Jurkat, Clone E6-1 (cell line): ENCODE data around the gene RTRAF.

ENCODE experiments used
- DNase-seq: peaks from one replicate; pipeline ENCODE4 v3.0.0-alpha.2; 2011; ENCODE audit warnings: low read depth, low spot score
- H3K4me3 ChIP-seq: 2 replicates; pipeline ENCODE4 v1.5.1; 2011; ENCODE audit warnings: mild to moderate bottlenecking, low read length, control low read depth, moderate library complexity

RTRAF gene

DNA sequence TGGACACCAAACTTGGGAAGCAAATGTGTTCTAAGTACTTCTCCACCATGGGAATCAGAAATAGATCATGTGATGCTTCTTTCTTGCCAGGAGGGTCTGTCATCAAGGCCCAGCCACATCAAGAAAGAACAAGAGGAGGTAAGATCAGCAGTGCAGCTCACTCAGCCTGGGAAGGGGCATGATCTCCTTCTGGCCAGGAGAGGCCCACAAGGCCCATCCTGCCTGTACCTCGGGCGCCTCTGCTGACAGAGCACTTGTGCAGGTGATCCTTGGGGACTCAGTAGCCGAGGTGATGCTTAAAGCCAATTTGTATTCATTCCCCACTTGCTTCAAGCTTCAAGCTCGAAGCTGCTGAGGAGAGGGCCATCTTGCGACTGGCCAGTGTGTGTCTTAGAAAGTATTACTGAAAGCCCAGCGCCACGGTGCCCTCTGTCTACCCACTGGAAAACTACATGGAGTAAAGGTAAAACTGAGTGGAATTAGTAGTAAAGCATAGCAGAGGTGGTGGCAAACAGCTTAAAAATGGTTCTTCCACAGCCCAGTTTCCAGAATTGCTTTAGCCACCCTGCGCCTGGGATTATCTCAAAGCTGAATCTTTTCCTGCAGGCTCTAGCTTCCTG lies 26.2 kb downstream of the RTRAF start:
- no peak for DNase-seq

DNA sequence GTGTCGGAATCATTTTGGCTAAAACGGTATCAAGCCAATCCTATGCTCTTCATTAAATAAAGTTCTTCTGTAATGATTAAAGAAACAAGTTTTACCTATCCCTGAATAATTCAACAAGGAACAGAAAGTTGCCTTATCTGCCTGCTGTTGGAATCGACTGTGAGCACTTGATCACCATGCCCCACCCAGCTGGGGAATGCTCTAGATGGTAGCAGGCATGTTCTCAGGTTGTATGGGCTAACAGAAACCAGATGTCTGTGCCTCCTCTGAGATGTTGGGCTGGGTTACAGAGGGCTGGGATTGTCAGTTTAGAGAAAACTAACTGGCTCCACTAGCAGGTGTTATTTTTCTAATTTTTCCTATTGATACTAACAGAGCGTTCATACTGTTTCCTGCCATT lies 28.9 kb downstream of the RTRAF start:
- no peak for DNase-seq

More for the DNA sequence above, 26.2 kb downstream of the RTRAF start:
- no peak overlapping the region for H3K4me3 ChIP-seq

DNA sequence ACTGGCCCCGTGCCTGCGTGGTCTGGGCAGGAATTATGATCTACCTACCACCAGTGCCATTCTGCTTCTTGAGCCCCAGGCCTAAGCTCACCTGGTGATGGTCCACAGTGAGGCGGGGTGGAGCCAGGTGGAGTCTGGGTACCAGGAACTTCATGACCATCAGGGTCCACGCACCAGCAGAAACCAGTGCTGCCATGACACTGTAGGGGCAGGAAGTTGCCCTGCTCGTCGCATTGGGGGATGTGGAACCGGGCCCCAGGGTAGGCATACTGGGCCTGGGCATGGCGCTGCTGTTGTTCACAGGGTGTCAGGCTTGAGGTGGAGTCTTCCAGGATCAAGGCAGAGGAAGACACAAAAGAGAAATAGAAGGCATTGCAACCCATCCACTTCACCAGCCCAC lies 29.6 kb downstream of the RTRAF start:
- H3K4me3 ChIP-seq: no peak overlapping the region
- no peak for DNase-seq

More for the DNA sequence above, 28.9 kb downstream of the RTRAF start:
- no peak overlapping the region for H3K4me3 ChIP-seq

DNA sequence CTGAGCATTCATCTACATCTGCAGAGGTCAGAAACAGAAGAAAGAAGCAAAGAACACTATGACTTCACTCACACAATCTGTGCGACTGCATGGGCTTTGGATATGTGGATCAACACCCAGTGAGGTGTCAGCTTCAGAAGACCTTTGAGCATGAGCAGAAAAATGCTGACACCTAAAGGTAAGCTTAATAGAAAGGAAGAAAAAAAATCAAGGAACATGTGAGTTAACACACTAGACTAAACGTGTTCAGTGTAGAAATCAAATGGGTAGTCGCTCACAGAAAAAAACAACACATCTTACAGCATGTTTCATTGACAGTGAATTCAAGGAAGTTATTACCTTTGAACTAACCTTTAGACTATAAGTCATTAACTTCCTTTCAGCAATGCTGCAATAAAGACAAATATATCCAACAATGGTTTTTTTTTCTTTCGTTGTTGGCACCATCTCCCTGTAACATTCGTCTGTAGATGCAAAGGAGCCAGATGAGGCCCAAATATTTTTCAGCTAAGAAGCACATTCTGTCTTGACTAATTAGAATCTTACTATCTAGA lies 30.9 kb downstream of the RTRAF start:
- DNase-seq: no peak
- no peak overlapping the region for H3K4me3 ChIP-seq

DNA sequence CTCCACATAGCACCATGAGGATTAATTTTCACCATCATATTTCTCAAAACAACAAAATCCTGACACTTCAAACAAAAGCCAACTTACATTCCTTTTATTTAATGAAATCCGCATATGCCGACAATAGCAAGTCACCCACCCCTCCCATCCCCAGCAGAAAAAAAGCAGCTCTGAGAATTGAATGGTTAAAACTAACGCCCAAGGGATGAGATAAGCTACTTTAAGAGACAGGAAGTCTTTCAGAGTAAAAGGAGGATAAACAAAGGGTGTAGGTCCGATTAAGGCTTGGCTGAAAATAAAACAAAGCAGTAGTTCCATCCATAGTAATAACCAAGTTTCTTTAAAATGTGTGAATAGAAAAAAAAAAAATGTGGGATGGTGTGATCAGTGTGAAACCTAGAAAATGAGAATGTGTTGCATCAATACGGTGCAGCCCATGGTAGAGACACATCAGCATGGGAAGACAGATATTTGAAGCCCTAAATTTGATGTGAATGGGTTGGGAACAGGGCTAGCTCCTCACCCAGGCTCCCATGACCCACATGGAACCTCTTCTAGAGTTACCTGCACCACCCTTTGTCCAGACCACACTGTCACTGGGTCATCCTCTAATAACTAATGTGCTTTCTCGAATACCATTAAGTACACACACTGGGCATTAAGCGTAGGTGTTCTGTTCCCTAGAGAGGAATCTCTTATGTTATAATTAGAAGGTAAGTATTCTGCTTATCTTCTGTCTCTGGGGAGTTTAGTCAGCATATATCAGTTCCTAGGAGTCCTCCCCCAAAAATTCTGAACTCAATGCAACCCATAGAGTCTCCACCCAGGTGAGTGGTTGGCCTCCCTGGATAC lies 31.7 kb downstream of the RTRAF start:
- no peak overlapping the region for H3K4me3 ChIP-seq
- DNase-seq: peak; percentile 25

DNA sequence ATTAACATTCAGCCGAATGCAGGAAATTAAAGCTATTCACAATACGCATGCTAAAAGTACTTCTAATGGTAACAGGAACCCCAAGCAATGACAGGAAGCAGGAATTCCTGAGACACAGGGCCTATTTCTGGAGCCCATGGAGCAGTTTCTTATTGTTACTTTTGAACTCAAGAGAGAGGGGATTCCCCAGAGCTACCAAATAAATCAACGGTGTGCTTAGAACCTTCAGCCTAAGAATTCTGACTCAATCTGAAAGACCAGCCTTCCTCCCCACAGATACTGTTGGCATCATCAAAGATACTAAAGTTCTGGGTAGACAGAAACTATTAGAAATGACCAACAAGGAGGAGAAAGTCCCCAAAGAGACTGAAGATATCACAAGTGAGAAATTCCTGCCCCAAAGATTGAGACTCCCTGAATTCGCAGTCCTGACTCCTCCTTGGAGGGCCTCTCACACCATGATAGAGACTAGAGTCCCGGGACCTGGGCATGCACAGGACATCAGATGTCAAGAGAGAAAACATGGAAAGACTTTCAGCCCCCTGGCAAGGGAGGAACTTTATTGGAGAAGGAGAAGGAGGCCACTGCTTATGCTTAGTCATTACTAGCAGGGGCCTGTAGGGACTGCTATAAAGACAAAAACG lies 32.7 kb downstream of the RTRAF start:
- H3K4me3 ChIP-seq: no peak overlapping the region
- no peak for DNase-seq

DNA sequence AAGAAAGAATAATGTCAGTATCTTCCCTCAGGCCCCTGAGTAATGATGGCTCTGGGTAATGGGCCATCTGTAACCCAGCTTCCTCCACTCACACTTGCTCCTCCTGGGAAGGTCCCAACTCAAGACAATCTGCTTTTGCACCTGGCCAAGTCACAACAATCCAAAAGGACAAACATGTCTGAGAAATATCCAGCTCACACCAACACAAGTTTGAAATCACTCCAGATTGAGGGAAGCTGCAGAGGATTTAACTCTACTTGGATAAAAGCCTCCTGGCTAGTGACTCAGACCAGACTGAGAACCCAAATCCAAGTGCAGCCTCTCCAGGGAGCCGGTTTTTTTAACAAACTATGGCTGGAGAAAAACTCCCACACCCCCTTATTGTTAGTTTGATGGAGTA lies 34.2 kb downstream of the RTRAF start:
- DNase-seq: no peak
- H3K4me3 ChIP-seq: no peak overlapping the region

DNA sequence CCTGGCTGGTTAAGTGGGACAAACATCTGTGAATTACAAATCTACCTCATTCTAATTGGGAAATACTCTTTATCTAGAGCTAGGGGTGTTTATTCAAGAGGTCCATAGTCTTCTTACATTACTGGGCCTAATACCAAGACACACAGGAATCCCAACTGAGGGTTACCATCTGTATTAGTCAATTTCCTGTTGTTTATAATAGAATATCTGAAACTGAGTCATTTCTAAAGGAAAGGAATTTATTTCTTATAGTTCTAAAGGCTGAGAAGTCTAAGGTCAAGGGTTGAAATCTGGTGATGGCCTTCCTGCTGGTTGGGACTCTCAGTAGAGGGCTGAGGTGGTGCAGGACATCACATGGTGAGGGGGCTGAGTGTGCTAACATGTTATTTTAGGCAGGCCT lies 36.0 kb downstream of the RTRAF start:
- no peak overlapping the region for H3K4me3 ChIP-seq
- no peak for DNase-seq

DNA sequence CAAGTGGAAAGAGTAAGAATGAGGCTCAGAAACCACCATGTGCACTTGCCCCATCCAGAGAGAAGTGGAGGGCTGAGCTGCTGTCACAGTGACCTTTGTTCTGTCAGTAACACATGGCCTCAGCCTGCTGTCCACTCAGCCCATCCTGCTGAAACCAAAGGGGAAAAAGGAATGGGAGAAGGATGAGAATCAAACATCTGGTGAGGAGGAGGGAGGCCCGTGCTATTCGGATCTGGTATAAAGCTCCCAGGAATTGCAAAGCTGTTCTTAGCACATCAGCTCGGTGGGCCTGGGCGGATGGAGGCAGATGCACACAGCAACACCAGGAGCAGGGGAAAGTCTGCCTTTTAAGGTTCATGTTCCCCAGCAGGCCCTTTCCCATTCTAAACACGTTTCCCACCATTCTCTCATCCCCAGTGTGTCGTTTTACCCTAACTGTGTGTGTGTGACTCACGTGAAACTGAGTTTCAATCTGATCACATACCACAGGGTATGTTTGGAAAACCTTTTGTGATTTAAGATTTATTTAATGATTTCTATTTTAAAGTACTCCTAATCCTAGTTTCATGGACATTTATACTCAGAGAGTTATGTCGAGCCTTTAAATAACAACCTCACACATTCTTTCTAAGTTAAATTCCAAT lies 36.8 kb downstream of the RTRAF start:
- no peak overlapping the region for H3K4me3 ChIP-seq
- no peak for DNase-seq

DNA sequence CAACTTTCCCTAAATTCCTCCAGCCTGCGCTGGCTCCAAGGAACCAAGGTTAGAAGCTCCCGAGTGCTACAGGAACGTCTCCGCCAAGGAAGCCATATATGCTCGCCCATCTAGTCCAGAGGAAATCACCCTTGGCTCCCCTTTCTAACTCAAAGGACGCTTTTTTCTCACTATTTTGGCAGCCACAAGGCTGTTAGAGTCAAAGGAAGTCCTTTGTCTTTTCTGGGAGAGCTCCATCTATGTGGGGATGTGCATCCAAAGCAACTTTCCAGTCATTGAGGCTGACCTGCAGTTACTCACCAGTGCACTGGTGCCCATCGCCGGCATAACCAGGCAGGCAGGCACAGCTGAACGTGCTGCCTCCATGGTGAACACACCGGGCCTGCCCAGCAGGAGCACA lies 37.6 kb downstream of the RTRAF start:
- DNase-seq: no peak
- H3K4me3 ChIP-seq: no peak overlapping the region

DNA sequence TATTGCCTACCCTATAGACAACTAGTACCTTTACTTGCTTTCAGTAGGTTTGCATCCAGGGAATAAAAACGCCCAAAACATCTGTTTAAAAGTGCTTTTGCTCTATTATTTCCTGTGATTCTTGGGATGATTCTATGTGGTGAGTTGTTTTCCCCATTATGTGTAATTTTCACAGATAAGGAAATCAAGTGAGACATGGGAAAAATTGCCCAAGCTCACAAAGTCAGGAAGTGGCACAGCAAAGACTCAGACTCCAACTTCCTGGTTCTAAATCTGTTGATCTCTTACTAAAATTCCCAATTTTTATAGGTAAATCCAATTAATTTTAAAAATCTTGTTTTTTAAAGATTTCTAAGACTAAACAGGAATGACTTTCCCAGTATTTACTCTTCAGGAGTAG lies 40.5 kb downstream of the RTRAF start:
- no peak overlapping the region for H3K4me3 ChIP-seq
- DNase-seq: no peak

DNA sequence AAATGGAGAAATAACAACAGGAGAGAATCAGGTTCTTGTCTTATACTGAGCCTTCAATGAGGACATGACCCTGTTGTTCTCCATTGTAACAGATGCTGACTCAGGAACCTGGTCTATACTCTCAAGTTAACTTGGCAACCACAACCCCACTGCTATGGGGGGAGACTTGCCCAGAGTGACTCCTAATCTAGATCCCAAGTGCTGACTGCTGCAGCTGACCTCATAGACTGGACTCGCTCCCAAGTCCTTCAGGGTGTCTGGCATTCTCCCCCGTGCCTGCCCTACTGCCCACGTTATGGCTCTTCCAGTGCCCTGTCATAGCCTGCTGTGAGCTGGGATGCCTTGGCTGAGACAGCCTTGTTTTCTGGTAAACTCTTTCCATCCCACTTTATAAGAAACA lies 42.4 kb downstream of the RTRAF start:
- no peak overlapping the region for H3K4me3 ChIP-seq
- no peak for DNase-seq

DNA sequence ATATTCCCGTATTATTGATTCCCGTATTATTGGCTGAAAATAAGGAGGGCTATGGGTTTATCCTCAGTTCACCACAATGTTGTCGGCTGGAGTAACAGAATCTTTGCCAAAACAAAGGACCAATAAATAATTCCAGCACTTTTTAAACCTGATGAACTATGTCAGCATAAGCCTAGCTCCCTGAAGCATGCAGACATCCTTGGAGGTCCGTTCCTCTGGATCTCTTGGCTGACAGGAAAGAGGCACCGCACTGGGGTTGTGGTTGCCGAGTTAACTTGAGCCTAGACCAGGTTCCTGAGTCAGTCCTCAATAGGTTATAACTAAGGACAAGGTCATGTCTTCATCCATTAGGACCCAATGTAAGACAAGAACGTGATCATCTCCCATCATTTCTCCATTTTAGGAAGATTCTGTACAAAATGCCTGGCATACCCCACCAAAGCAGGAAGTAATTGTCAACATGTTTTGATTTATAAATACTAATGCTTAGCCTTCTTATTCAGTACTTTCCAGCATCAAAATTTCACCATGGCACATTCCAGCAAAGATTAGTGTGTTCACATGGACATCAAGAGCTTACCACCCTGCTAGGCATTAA lies 43.0 kb downstream of the RTRAF start:
- DNase-seq: no peak
- no peak overlapping the region for H3K4me3 ChIP-seq

DNA sequence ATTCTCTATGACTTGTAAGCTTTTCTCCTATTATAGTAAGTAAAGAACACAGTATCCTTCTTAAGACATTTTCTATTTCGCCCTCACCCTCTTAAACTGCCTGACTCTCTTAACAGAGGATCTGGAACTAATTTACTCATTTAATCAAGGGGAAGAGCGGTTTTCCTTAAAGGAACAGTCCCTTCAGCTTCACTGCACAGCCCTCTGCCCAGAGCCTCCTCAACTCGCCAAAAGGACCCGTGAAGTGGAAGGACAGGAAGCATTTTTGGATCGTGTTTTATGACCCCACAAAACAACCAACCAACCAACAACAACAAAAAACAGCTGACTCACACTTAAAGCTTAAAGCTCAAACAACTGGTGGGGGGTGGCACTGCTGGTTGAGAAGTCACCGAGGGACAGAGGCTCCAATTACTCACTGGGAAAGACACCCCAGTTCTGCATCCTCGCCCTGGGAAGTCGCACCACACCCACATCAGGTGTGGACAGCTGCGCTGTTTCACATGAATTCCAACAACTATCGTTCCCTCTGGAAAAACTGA lies 43.8 kb downstream of the RTRAF start:
- DNase-seq: no peak
- H3K4me3 ChIP-seq: no peak overlapping the region

DNA sequence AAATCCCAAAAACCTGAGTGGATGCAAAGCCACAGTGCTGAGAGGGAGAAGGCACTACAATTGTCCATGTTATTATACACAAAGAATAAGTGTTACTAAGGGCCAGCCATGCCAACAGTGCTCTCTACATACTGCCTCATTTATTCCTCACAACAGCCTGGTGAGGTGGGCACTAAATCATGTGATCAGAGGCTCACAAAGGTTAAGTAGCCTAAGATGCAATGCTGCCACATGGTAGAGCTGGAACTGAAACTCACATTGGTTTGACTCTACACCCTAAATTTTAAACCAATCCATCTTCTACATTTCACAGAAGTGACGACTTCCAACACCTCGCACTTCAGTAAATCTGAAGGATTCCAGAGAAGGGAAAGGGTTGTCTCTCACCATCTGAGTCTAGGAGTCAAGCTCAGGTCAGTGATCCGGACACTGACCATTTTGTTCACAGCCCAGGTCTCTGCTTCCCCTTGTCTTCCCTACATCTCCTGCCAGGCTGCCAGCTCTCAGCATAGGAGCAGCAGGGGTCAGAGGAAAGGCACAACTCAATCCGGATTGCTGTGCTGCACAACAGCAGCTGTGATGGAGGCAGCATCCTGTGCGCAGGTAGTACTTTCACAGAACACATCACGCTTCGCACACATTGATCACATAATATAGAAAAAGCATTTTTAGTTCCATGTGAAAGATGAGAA lies 49.9 kb downstream of the RTRAF start:
- no peak for DNase-seq
- no peak overlapping the region for H3K4me3 ChIP-seq

DNA sequence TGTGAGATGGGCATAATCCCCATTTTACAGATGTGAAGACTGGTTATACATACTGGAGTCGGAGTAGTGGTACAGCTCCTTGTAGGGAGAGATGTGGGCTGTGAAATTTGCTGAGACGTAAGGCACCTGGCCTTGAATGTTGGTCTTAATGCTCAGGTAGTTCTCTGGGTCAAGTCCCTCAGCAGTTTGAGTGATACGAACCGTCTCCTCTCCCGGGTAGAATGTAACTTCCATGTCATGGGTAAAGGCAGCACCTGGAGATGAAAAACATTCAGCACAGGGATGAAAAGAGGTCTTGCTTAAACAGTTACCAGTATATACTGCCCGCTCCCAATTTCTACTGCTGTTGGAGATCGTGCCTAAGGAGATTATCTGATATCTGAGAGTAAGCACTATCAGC lies 51.3 kb downstream of the RTRAF start:
- no peak overlapping the region for H3K4me3 ChIP-seq
- DNase-seq: no peak

DNA sequence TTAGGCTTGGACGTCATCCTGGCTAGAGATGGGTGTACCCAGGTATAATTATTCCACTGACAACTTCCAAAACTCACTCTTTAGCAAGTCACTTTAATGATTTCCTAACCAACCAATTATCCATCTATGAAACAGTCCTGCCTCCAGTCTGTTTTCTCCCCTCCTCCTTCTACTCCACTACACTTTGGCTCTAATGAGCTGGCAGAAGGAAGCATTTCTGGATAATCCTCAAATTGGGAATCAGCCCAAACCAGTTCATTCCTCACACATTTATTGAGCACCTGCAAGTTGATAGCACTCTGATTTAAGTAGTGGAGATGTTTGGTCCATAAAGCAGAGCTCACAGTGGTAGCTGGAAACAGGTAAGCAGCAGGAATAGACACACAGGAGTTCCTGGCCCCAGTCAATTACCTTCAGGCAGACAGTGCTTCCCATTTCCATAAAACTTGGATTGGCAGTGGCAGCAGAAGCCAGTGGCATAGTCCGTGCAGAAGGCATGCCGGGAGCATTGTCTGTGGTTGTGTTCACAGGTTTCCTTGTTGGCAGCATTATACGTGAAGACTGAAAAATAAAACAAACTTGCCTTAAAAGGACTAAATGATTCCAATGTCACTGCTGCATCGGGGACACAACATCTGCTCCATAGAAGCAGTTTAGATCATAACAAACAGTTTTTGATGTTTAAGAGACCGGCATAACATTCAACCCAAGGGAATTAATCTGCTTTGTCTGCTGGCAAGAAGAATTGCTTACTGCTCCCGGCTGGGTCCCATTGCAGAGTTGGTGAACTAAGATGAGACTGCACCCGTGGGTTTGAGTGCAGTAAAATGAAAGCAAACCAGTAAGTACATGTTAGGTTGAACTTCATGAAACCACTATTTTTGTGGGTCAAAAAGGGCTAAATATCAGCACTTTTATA lies 53.3 kb downstream of the RTRAF start:
- DNase-seq: no peak
- no peak overlapping the region for H3K4me3 ChIP-seq
